GM21717 (cell line): ENCODE results near the gene NDUFAF8.
"Not testable (repeated sequence)": the region's sequence is repeated elsewhere in the genome, so short reads cannot be mapped to it uniquely, and the experiment has no call there.

Source experiments
- ATAC-seq: cut with Tn5 transposase; IDR thresholded peaks from one replicate; pipeline ENCODE4 v1.9.1; 2021; ENCODE audit warnings: mild to moderate bottlenecking, moderate library complexity; ENCODE audit not compliant: unreplicated experiment

Gene NDUFAF8

GRCh38 chr17:81222906-81223761 lies 16.0 kb upstream of the NDUFAF8 start, which contains the start of gene CEP131:
TSS of gene CEP131 (minus strand) at chr17:81222965. CDS start at chr17:81220056, 2,909 bp downstream.
- peak; percentile 73 for ATAC-seq

- no peak for ATAC-seq
Measured at GRCh38 chr17:81223762-81224130, 15.4 kb upstream of the NDUFAF8 start.

GRCh38 chr17:81227630-81228029 lies 11.5 kb upstream of the NDUFAF8 start:
- ATAC-seq = not testable (repeated sequence)

GRCh38 chr17:81228420-81228819 lies 10.7 kb upstream of the NDUFAF8 start:
- no peak for ATAC-seq

GRCh38 chr17:81228834-81229665 lies 10.1 kb upstream of the NDUFAF8 start:
- ATAC-seq = no peak

- ATAC-seq = no peak
Measured at GRCh38 chr17:81229666-81229920, 9.5 kb upstream of the NDUFAF8 start.

- ATAC-seq = no peak
Measured at GRCh38 chr17:81230043-81230820, 8.9 kb upstream of the NDUFAF8 start.

- no peak for ATAC-seq
Measured at GRCh38 chr17:81231121-81231645, 7.9 kb upstream of the NDUFAF8 start.

GRCh38 chr17:81231766-81232581 lies 7.1 kb upstream of the NDUFAF8 start:
- ATAC-seq = no peak

GRCh38 chr17:81232616-81233241 lies 6.4 kb upstream of the NDUFAF8 start:
- no peak for ATAC-seq

GRCh38 chr17:81233316-81233715 lies 5.8 kb upstream of the NDUFAF8 start:
- ATAC-seq = no peak

- no peak for ATAC-seq
Measured at GRCh38 chr17:81233811-81234505, 5.2 kb upstream of the NDUFAF8 start.

- ATAC-seq = no peak
Measured at GRCh38 chr17:81234506-81234855, 4.6 kb upstream of the NDUFAF8 start.

- ATAC-seq = no peak
Measured at GRCh38 chr17:81234940-81235821, 3.9 kb upstream of the NDUFAF8 start.

GRCh38 chr17:81235822-81236740 lies 3.0 kb upstream of the NDUFAF8 start:
- ATAC-seq = no peak

- no peak for ATAC-seq
Measured at GRCh38 chr17:81236784-81237183, 2.3 kb upstream of the NDUFAF8 start.
